T-helper 1 cell treated with Interleukin-12 subunit alpha and Interleukin-12 subunit beta and Interleukin-4 antibody, amounts not matched to agents 30 μg/mL and 1 μg/mL, for 36 hours (primary cell): ENCODE data around the gene FAH.

Source experiments
- H3K27ac Mint-ChIP-seq: one replicate; pipeline ENCODE4 v1.8.0; 2021; ENCODE audit warnings: mild to moderate bottlenecking, mixed read lengths
- H3K27me3 Mint-ChIP-seq: one replicate; pipeline ENCODE4 v1.8.0; 2021; ENCODE audit warnings: low read depth, mixed read lengths
- H3K36me3 Mint-ChIP-seq: one replicate; pipeline ENCODE4 v1.8.0; 2021; ENCODE audit warnings: low read depth, mixed read lengths
- H3K4me1 Mint-ChIP-seq: one replicate; pipeline ENCODE4 v1.8.0; 2021; ENCODE audit warnings: low read depth, mixed read lengths
- H3K4me3 Mint-ChIP-seq: one replicate; pipeline ENCODE4 v1.8.0; 2021; ENCODE audit warnings: mild to moderate bottlenecking, moderate library complexity, mixed read lengths
- H3K9me3 Mint-ChIP-seq: one replicate; pipeline ENCODE4 v1.8.0; 2021; ENCODE audit warnings: mixed read lengths

The FAH gene

DNA sequence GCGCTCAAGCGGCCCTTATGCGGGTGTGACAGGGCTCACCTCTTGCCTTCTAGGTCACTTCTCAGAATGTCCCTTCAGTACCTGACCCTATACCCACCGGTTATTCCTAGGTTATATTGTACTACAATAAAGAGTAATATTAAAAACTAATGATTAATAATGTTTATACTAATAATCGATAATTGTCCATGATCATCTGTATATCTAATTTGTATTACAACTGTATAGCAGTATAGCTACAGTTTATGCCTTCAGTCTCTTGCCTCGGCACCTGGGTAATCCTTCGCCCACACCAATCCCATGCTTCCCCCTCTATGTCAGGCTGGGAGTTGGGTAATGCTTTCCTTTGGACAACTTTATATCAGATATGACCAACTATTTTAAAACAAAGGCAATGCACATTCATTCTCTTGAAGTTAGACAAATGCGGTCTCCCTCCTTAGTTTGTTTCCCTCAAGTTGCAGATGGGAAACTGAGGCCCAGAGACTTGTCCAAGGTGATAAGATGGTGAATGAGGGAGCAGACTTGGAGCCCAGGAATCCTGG lies 3.4 kb downstream of the FAH start:
- Mint-ChIP-seq H3K4me1 (peaks cover 49% of the 10 kb centered on the region), H3K27ac (no peak overlapping the region)

DNA sequence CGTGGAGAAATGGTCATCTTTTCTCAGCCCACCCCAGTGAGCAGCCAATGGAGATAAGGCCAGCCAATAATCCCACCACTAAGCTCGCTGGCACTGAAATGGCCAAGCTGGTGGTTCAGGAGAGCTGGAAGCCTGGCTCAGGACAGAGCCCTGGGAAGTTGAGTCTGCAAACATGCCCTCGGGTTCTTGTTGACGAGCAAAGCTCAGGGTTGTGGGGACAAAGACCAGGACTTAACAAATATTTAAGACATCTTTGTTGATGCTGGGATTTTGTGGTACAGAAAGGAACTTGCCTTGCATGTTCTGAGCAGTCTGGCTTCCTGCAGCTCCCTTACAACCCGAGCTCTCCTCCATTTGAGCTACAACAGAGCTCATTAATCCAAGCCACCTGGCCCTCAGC lies 4.4 kb downstream of the FAH start:
- H3K4me1 Mint-ChIP-seq, result peaks cover 47% of the 10 kb centered on the region
- H3K27ac Mint-ChIP-seq, result no peak overlapping the region
- no peaks in the 10 kb centered on the region for H3K27me3 Mint-ChIP-seq
- peaks cover 23% of the 10 kb centered on the region for H3K36me3 Mint-ChIP-seq
- no peaks in the 10 kb centered on the region for H3K9me3 Mint-ChIP-seq
- H3K4me3 Mint-ChIP-seq, result no peak overlapping the region

More for the DNA sequence above, 3.4 kb downstream of the FAH start:
- Mint-ChIP-seq H3K4me3 (no peak overlapping the region), H3K36me3 (peaks cover 18% of the 10 kb centered on the region), H3K27me3 (no peaks in the 10 kb centered on the region), H3K9me3 (no peaks in the 10 kb centered on the region)

DNA sequence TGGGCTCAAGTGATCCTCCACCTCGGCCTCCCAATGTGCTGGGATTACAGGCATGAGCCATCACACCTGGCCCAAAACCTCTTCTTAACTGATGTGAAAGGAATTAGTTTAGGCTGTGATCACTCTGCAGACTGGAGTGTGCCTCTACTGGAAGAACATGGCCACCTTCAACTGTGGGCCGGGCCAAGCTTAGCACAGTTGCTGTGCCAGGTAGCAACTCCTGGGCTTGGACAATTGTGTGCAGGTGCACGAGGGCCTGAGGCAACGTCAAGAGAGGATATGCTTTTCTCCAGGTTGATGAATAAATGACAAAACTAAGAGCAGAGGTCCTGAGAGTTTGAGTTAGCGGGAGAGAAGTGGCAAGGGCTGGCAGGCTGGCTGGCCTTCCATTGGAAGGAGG lies 6.5 kb downstream of the FAH start:
- Mint-ChIP-seq H3K9me3 (no peaks in the 10 kb centered on the region), H3K4me3 (no peak overlapping the region), H3K27ac (peak overlapping the region; percentile 23), H3K4me1 (peaks cover 33% of the 10 kb centered on the region), H3K27me3 (no peaks in the 10 kb centered on the region), H3K36me3 (peaks cover 39% of the 10 kb centered on the region)

DNA sequence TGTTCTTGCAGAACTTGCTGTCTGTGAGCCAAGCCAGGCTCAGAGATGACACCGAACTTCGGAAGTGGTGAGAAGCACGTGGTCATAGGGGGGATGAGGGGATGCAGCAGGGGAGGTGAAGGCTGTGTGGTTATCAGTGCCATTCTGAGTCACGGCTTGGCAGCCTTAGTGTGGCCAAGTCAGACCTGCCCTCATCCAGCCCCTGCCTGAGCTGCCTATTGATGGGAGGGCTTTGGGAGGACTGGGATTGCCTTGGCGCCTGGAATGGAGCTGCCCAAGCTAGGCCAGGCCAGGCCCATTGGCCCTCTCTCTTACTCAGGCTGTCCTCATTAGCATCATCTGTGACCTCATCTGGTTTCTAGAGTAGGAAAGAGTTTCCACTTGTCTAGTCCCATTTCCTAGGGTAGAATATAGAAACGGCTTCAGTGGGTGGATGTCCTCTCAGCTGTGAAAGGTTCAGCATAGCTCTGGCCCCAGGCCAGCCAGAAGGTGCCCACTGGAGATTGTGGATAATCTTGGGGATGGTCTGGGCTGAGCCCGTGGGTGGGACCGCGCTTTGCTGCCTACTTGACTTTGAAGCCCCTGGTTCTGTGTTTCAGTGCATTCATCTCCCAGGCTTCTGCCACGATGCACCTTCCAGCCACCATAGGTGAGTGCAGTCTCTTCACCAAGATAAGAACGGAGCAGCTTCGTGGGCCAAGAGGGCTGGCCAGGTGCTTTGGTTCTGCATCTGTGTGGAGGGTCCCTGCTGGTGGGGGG lies 7.2 kb downstream of the FAH start:
- Mint-ChIP-seq H3K36me3 (peaks cover 36% of the 10 kb centered on the region), H3K4me3 (no peak overlapping the region), H3K27ac (peak overlapping the region; percentile 87)

DNA sequence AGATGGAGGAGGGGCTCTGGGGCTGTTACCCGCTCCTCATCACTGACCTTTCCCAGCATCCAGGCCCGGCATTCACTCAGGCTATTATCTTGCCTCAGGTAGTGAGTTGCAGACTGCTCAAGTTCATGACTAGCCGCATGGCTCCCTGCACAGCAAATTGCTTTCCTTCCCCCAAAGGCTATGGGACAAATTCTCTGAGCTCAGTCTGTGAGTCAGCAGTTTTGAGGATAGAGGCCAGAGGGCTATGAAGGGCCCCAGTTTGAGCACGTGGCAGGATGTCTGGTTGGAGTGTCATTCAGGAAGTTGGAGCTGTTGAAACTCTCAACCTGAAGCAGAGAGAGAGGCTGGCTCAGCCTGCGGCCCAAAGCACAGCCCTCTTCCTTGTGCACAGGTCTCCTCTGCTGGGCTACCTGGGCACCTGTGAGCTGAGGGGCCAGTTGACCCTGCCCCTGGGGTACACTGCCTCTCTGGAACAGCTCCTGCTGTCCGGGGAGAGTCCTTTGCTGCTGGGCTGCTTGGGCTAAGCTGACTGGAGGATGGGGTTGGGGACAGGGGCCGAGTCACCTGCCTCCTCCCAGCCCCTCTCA lies 7.9 kb downstream of the FAH start:
- H3K4me3 Mint-ChIP-seq, result peak overlapping the region; percentile 58
- H3K27ac Mint-ChIP-seq, result peak overlapping the region; percentile 87
- H3K36me3 Mint-ChIP-seq, result peaks cover 34% of the 10 kb centered on the region
- H3K9me3 Mint-ChIP-seq, result no peaks in the 10 kb centered on the region
- H3K4me1 Mint-ChIP-seq, result peaks cover 19% of the 10 kb centered on the region
- H3K27me3 Mint-ChIP-seq, result no peaks in the 10 kb centered on the region

More for the DNA sequence above, 7.2 kb downstream of the FAH start:
- Mint-ChIP-seq H3K9me3 (no peaks in the 10 kb centered on the region), H3K27me3 (no peaks in the 10 kb centered on the region), H3K4me1 (peaks cover 26% of the 10 kb centered on the region)

DNA sequence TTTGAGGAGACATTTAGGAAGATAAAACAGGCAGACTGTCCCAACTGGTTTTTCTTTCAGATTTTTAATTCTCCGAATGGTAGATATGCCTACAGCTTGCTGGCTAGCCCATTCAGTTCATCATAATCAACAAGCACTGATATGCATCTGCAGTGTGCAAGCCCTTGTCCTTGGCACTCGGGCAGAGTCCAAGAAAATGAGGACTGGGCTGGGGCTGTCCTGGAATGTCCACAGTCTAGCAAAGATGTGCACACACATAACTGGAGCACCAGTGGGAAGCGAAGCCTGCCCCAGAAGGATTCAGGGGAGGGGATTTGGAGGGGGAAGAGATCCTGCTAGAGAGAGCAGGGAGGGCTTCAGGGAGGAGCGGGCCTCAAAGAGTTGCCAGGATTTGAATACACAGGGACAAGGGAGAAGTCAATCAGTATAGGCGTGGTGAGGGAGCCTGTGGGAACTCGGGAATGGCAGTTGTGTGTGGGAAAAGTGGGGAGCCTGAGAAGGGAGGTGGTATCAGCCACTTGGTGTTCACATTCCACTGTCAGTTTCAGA lies 8.7 kb downstream of the FAH start:
- Mint-ChIP-seq H3K9me3 (no peaks in the 10 kb centered on the region), H3K4me1 (peaks cover 17% of the 10 kb centered on the region), H3K36me3 (peaks cover 34% of the 10 kb centered on the region), H3K27me3 (no peaks in the 10 kb centered on the region), H3K4me3 (no peak overlapping the region), H3K27ac (peak overlapping the region; percentile 87)

DNA sequence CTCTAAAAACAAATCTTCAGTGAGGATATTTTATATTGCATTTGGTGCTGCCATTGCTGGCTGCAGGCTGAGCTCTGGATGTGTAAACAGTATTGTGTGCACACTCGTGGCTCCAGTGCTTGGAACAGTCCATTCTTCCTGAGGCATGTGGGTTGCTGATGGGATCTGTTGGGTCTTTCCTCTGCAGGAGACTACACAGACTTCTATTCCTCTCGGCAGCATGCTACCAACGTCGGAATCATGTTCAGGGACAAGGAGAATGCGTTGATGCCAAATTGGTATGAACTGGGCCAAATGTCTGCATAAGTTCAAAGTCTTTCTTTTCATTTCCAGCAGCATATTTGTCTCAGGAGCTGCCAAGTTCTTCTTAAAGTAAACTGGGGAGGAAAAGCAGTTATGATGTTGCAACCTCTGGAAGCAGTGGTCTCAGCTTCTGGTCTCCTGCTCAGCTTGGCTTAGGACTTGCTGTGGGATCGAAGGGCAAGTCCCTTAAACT lies 9.3 kb downstream of the FAH start:
- H3K36me3 Mint-ChIP-seq, result peaks cover 34% of the 10 kb centered on the region

DNA sequence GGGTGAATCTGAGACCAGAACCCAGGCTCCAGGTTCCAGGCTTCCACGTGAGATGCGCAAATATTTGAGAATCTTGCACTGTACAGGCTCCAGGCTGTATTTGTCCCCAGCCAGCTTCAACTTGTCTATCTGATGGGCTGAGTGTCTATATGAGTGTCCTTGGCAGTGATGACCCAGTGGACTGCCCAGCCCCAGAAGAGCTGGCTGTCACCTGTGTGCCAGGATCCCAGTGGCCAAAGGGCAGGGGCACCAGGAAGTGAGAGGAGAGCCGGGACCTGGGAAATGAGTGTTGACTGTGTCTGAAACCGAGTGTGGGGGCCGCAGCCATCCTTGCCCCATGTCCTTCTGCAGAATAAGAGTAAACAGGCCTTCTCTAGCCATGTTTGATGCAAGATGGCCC lies 10.4 kb downstream of the FAH start:
- Mint-ChIP-seq H3K4me3 (no peak overlapping the region), H3K36me3 (peaks cover 36% of the 10 kb centered on the region), H3K4me1 (peaks cover 17% of the 10 kb centered on the region), H3K27ac (no peak overlapping the region), H3K9me3 (no peaks in the 10 kb centered on the region), H3K27me3 (no peaks in the 10 kb centered on the region)

More for the DNA sequence above, 9.3 kb downstream of the FAH start:
- Mint-ChIP-seq H3K27me3 (no peaks in the 10 kb centered on the region), H3K4me1 (peaks cover 17% of the 10 kb centered on the region), H3K27ac (no peak overlapping the region), H3K4me3 (no peak overlapping the region), H3K9me3 (no peaks in the 10 kb centered on the region)

DNA sequence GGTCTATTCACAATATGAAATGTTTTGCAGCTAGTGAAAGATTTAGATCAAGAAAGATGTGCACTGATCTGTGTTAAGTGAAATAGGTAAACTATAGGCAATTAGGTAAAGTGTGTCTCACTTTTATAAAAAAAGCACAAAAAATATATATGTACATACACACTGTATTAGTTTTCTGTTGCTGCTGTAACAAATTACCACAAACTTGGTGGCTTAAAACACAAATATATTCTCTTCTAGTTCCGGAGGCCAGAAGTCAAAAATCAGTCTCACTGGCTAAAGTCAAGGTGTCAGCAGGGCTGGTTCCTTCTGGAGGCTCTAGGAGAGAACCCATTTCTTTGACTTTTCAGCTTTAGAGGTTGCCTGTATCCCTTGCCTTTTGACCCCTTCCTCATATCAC lies 11.1 kb downstream of the FAH start:
- no peaks in the 10 kb centered on the region for H3K27me3 Mint-ChIP-seq
- H3K4me3 Mint-ChIP-seq, result no peak overlapping the region
- no peak overlapping the region for H3K27ac Mint-ChIP-seq
- H3K4me1 Mint-ChIP-seq, result peaks cover 17% of the 10 kb centered on the region
- peaks cover 34% of the 10 kb centered on the region for H3K36me3 Mint-ChIP-seq
- H3K9me3 Mint-ChIP-seq, result no peaks in the 10 kb centered on the region

DNA sequence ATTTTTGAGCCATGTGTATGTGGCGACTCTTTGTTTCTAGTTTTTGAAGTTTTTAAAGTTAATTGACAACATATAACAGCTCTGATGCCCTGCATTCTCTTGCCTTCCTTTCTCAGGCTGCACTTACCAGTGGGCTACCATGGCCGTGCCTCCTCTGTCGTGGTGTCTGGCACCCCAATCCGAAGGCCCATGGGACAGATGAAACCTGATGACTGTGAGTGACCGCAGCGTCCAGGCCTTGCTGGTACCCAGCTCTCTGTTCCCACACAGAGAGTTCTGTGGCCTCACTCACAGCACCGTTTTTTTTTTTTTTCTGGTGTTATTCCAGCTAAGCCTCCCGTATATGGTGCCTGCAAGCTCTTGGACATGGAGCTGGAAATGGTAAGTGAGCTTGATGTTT lies 15.1 kb downstream of the FAH start:
- no peak overlapping the region for H3K27ac Mint-ChIP-seq
- no peaks in the 10 kb centered on the region for H3K4me1 Mint-ChIP-seq
- H3K27me3 Mint-ChIP-seq, result no peaks in the 10 kb centered on the region
- H3K36me3 Mint-ChIP-seq, result peaks cover 24% of the 10 kb centered on the region
- no peaks in the 10 kb centered on the region for H3K9me3 Mint-ChIP-seq
- H3K4me3 Mint-ChIP-seq, result no peak overlapping the region

DNA sequence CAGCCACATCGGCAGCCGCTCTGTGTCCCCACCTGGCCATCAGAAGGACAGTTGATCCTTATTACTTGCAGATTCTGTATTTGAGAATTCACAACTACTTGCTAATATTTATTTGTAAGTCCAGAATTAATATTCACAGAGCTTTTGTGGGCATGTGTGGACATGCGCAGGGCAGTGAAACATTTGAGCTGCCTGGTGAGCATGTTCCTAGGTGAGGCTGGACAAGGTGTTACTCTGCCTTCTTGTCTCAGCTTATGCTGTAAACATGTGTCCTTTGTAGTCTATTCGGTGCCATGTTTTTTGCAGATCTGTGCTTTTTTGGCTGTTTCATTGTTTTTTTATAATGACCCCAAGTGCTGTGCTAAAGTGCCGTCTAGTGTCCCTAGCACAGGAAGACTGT lies 15.6 kb downstream of the FAH start:
- H3K4me1 Mint-ChIP-seq, result no peaks in the 10 kb centered on the region
- H3K36me3 Mint-ChIP-seq, result peaks cover 23% of the 10 kb centered on the region
- H3K4me3 Mint-ChIP-seq, result no peak overlapping the region
- H3K9me3 Mint-ChIP-seq, result no peaks in the 10 kb centered on the region
- H3K27me3 Mint-ChIP-seq, result no peaks in the 10 kb centered on the region
- no peak overlapping the region for H3K27ac Mint-ChIP-seq

DNA sequence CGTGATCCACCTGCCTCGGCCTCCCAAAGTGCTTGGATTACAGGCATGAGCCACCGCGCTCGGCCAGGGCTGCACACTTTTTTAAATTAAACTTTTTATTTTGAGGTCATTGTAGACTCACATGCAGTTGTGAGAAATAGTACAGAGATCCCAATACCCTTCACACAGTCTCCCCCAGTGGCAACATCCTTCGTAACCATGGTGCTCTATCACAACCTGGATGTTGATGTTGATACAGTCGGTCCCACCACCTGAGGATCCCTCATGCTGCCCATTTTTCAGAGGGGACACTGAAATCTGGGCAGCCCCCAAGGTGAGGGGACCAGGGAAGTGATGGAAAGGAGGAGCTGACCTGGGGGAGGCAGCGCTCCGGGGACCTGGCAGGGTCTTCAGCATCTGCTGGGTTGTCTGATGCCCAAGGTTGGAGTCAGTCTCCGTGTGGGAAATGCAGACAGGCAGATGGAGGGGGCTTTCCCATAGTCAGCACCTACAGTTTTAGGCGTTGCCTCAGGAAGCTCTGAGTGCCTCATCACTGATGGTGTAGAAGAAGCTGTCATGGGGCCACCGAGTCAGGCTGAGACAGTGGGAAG lies 17.1 kb downstream of the FAH start:
- Mint-ChIP-seq H3K36me3 (peaks cover 14% of the 10 kb centered on the region), H3K27ac (no peak overlapping the region), H3K27me3 (no peaks in the 10 kb centered on the region)

DNA sequence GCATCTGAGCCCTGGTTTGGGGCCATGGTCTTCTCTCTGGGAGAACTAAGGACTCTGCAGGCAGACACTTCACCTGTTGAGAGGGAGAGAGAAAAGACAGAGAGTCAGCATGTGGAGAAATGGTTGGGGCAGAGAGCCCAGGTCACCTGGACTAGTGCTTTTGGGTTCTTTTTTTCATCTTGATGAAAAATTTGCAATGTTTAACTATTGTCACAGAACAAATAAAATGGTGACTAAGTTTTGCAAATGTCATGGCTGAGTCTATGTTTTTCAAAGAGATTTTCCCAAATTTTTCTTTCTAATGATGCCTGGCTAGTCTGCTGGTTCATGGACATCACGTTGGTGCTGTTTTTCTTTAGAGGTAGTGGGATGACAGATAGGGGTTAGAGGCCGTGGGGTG lies 17.8 kb downstream of the FAH start:
- H3K4me1 Mint-ChIP-seq, result no peaks in the 10 kb centered on the region
- peaks cover 14% of the 10 kb centered on the region for H3K36me3 Mint-ChIP-seq

More for the DNA sequence above, 17.1 kb downstream of the FAH start:
- no peaks in the 10 kb centered on the region for H3K4me1 Mint-ChIP-seq
- H3K9me3 Mint-ChIP-seq, result no peaks in the 10 kb centered on the region
- no peak overlapping the region for H3K4me3 Mint-ChIP-seq

DNA sequence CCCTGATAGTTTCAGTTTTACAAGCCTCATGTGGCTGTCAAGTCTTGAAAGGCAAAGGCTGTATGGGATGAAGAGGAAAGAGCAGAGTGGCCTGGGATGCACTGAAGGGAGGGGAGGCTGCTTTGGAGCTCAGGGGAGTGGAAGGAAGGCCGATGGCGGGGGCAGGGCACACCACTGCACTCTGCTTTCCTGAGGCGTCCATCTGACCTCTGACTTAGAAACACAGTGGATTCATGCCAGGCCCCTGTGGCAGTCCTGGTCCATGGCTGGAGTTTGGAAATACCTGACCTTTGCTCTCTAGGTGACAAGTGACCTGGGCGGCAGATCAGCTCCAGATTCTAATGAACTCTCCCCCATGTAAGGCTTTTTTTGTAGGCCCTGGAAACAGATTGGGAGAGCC lies 19.0 kb downstream of the FAH start:
- H3K9me3 Mint-ChIP-seq, result no peaks in the 10 kb centered on the region
- no peak overlapping the region for H3K4me3 Mint-ChIP-seq
- H3K36me3 Mint-ChIP-seq, result peaks cover 16% of the 10 kb centered on the region
- H3K27me3 Mint-ChIP-seq, result no peaks in the 10 kb centered on the region
- no peak overlapping the region for H3K27ac Mint-ChIP-seq
- H3K4me1 Mint-ChIP-seq, result no peaks in the 10 kb centered on the region

More for the DNA sequence above, 17.8 kb downstream of the FAH start:
- no peaks in the 10 kb centered on the region for H3K27me3 Mint-ChIP-seq
- no peaks in the 10 kb centered on the region for H3K9me3 Mint-ChIP-seq
- no peak overlapping the region for H3K4me3 Mint-ChIP-seq
- H3K27ac Mint-ChIP-seq, result peak overlapping the region; percentile 50
